ENCODE results near the gene ACOXL.

Gene ACOXL

DNA sequence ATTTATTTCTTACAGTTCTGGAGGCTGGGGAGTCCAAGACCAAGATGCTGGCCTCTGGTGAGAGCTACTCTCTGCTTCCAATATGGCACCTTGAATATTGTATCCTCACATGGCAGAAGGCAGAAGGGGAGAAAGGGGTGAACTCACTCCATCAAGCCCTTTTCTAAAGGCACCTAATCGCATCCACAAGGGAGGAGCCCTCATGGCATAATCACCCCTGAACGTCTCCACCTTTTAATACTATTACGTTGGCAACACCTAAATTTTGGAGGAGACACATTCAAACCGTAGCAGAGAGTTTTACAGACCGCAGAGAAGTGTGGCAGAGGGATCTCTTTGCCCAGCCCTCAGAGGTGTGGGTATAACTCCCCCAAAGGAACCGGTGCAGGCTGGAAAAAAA is 245.8 kb downstream of the ACOXL start:
- no peak overlapping the region for H3K27ac ChIP-seq (ENCODE audit: low read length)
- no peaks in the 10 kb centered on the region for H3K36me3 ChIP-seq (ENCODE audit: control insufficient read depth, low read depth, low read length)
- no peak overlapping the region for H3K4me3 ChIP-seq (ENCODE audit: low read length)
- no peak overlapping the region for H3K9ac ChIP-seq (ENCODE audit: low read length)
- no peaks in the 10 kb centered on the region for H3K9me3 ChIP-seq (ENCODE audit: control insufficient read depth, low read depth, low read length)
- H3K27me3 ChIP-seq (ENCODE audit: control insufficient read depth, insufficient read depth, low read length), result no peaks in the 10 kb centered on the region
- peaks cover 14% of the 10 kb centered on the region for H3K4me1 ChIP-seq (ENCODE audit: control insufficient read depth, low read depth, low read length)

DNA sequence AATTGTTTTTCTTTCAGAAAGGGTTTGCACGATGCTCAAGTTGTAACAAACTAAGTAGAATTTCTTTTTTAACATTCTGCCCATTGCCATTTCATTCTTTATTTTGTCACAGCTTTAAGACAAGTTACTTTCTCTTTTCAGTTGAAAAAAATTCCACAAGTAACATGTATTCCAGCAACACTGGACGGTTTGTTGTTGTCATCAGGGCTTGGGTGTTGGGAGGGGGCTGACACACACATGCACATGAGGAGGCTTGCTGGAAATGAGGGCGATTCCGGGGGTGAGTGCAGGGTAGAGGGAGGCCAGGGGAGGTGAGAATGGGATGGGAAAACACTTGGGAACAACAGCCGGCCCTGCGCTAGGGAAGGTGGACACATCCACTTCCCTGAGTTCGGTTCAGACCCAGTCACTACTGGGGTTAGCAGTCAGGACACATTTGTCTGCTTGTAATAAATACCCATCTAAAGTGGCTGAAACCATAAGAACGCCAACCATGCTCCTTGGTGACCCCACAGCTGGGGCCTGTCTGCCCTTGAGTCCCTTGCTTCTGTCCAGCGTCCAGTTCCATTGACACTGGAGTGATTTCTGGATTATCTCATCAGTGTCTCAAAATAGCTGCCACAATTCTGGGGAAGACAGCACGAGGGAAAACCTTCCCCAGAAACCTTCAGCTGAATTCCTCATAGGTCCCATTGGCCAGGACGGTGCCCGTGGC is 246.5 kb downstream of the ACOXL start:
- Histone ChIP-seq H3K9me3 (ENCODE audit: control insufficient read depth, low read depth, low read length) (no peaks in the 10 kb centered on the region), H3K4me3 (ENCODE audit: low read length) (no peak overlapping the region), H3K27me3 (ENCODE audit: control insufficient read depth, insufficient read depth, low read length) (no peaks in the 10 kb centered on the region), H3K4me1 (ENCODE audit: control insufficient read depth, low read depth, low read length) (peaks cover 14% of the 10 kb centered on the region), H3K36me3 (ENCODE audit: control insufficient read depth, low read depth, low read length) (no peaks in the 10 kb centered on the region), H3K9ac (ENCODE audit: low read length) (no peak overlapping the region), H3K27ac (ENCODE audit: low read length) (no peak overlapping the region)

DNA sequence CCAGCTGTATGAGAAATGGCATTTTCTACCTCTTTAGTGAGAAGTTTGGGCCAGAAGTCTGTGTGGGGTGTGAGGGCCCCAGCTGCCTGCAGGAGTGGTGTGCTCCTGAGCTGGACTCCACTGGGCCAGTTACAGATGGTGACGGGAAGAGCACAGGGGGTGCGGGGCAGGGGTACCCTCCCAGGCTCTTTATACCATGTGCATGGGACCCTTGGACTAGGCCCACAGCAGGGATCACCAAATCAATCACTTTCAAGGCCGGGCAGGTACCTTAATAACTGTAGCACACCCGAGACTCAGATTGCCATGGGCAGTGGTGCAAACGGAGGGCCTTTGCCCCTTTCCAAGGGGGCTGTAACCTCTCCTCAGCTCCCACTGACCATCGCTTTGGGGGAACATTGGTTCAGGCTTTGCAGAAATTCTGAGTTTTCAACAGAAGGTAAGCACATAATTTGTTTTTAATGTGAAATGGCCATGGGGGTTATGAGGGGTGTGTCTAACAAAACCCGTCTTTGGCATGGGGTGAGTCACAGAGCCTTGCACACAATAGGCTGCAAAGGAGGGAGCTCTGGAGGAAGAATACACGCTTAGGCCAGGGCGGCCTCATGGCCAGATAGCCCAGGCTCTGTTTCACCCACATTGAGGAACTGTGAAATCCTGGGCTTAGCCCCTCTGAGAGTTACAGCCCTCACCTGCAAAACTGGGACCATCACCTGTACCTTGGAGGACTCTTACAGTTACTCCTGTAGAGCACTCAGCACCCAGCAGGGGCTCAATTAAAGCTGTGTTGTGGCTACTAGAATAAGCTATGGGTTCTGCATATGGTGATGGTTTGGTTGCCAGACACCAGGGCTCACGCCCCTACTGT is 247.3 kb downstream of the ACOXL start:
- H3K27ac ChIP-seq (ENCODE audit: low read length), result no peak overlapping the region
- H3K27me3 ChIP-seq (ENCODE audit: control insufficient read depth, insufficient read depth, low read length), result no peaks in the 10 kb centered on the region
- peaks cover 14% of the 10 kb centered on the region for H3K4me1 ChIP-seq (ENCODE audit: control insufficient read depth, low read depth, low read length)
- no peaks in the 10 kb centered on the region for H3K36me3 ChIP-seq (ENCODE audit: control insufficient read depth, low read depth, low read length)
- H3K9me3 ChIP-seq (ENCODE audit: control insufficient read depth, low read depth, low read length), result no peaks in the 10 kb centered on the region
- H3K9ac ChIP-seq (ENCODE audit: low read length), result no peak overlapping the region
- H3K4me3 ChIP-seq (ENCODE audit: low read length), result no peak overlapping the region

GRCh38 chr2:110980339-110981062 is 248.1 kb downstream of the ACOXL start:
- Histone ChIP-seq H3K4me1 (ENCODE audit: control insufficient read depth, low read depth, low read length) (peaks cover 14% of the 10 kb centered on the region), H3K36me3 (ENCODE audit: control insufficient read depth, low read depth, low read length) (no peaks in the 10 kb centered on the region), H3K4me3 (ENCODE audit: low read length) (no peak overlapping the region), H3K9me3 (ENCODE audit: control insufficient read depth, low read depth, low read length) (no peaks in the 10 kb centered on the region), H3K9ac (ENCODE audit: low read length) (no peak overlapping the region), H3K27ac (ENCODE audit: low read length) (no peak overlapping the region), H3K27me3 (ENCODE audit: control insufficient read depth, insufficient read depth, low read length) (no peaks in the 10 kb centered on the region)

DNA sequence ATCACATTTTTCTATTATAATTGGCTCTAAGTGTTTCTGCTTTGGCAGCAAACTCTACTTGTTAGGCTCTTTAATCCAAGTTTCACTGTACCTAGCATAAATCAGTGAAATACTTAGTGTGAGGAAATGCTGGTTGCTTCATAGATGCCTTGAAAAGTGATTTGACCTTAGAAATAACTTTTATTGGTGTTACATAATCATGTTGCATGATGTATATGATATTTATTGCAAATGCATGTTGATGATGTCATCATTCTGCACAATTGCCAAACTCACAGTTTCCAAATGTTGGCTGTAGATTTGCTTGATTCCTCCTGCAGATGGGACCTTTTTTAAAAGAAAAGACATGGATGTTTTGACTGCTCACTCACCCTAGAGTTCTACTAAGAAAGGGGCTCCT is 250.8 kb downstream of the ACOXL start:
- no peak overlapping the region for H3K27ac ChIP-seq (ENCODE audit: low read length)

DNA sequence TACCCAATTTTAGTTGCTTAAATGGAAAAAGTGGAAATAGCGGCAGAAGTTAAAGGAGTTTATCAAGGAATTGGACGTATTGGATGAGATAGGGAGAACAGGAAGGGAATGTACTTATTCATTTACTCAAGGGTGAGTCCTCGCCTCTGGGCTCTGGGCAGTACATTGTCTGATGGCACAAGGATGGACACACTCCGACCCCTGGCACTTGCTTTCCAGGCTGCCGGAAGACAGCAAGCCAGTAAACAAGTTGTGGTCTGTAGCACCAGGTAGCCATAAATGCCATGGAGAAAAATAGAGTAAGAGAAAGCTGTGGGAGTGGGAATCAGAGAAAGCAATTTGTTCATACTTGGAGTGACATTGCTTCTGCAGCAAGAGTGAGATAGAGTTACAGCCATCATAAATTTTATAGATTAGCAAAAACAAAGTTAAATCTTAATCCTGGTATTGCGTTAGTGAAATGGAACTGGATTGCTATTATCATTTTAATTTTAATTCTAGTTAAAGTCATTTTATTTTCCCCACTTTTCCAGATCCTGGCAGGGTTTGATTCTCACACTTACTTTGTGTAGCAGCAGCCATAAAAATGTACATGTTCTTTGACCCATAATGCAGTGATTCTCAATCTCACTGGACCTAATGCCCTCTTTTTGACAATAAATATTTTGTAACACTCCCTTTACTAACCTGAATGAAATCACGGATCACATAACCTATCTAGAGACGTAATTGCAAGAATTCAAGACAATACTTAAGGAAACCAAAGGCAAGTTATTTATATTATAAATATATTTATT is 252.5 kb downstream of the ACOXL start:
- H3K27me3 ChIP-seq (ENCODE audit: control insufficient read depth, insufficient read depth, low read length), result no peaks in the 10 kb centered on the region
- no peaks in the 10 kb centered on the region for H3K36me3 ChIP-seq (ENCODE audit: control insufficient read depth, low read depth, low read length)
- H3K27ac ChIP-seq (ENCODE audit: low read length), result no peak overlapping the region
- H3K4me1 ChIP-seq (ENCODE audit: control insufficient read depth, low read depth, low read length), result peaks cover 10% of the 10 kb centered on the region
- H3K9ac ChIP-seq (ENCODE audit: low read length), result no peak overlapping the region
- H3K4me3 ChIP-seq (ENCODE audit: low read length), result no peak overlapping the region
- no peaks in the 10 kb centered on the region for H3K9me3 ChIP-seq (ENCODE audit: control insufficient read depth, low read depth, low read length)

More for the DNA sequence above, 250.8 kb downstream of the ACOXL start:
- Histone ChIP-seq H3K4me3 (ENCODE audit: low read length) (no peak overlapping the region), H3K36me3 (ENCODE audit: control insufficient read depth, low read depth, low read length) (no peaks in the 10 kb centered on the region), H3K4me1 (ENCODE audit: control insufficient read depth, low read depth, low read length) (peaks cover 14% of the 10 kb centered on the region), H3K9ac (ENCODE audit: low read length) (no peak overlapping the region), H3K9me3 (ENCODE audit: control insufficient read depth, low read depth, low read length) (no peaks in the 10 kb centered on the region), H3K27me3 (ENCODE audit: control insufficient read depth, insufficient read depth, low read length) (no peaks in the 10 kb centered on the region)

GRCh38 chr2:110990440-110990839 is 258.1 kb downstream of the ACOXL start:
- no peak overlapping the region for H3K9ac ChIP-seq (ENCODE audit: low read length)
- no peak overlapping the region for H3K27ac ChIP-seq (ENCODE audit: low read length)
- no peaks in the 10 kb centered on the region for H3K27me3 ChIP-seq (ENCODE audit: control insufficient read depth, insufficient read depth, low read length)
- H3K4me3 ChIP-seq (ENCODE audit: low read length), result no peak overlapping the region
- H3K36me3 ChIP-seq (ENCODE audit: control insufficient read depth, low read depth, low read length), result no peaks in the 10 kb centered on the region
- no peaks in the 10 kb centered on the region for H3K9me3 ChIP-seq (ENCODE audit: control insufficient read depth, low read depth, low read length)
- H3K4me1 ChIP-seq (ENCODE audit: control insufficient read depth, low read depth, low read length), result no peaks in the 10 kb centered on the region

- no peak overlapping the region for H3K9ac ChIP-seq (ENCODE audit: low read length)
- no peak overlapping the region for H3K4me3 ChIP-seq (ENCODE audit: low read length)
- H3K4me1 ChIP-seq (ENCODE audit: control insufficient read depth, low read depth, low read length), result no peaks in the 10 kb centered on the region
- no peaks in the 10 kb centered on the region for H3K36me3 ChIP-seq (ENCODE audit: control insufficient read depth, low read depth, low read length)
- no peaks in the 10 kb centered on the region for H3K9me3 ChIP-seq (ENCODE audit: control insufficient read depth, low read depth, low read length)
- H3K27ac ChIP-seq (ENCODE audit: low read length), result no peak overlapping the region
- H3K27me3 ChIP-seq (ENCODE audit: control insufficient read depth, insufficient read depth, low read length), result no peaks in the 10 kb centered on the region
Observed at GRCh38 chr2:110991911-110992310, 259.5 kb downstream of the ACOXL start.

DNA sequence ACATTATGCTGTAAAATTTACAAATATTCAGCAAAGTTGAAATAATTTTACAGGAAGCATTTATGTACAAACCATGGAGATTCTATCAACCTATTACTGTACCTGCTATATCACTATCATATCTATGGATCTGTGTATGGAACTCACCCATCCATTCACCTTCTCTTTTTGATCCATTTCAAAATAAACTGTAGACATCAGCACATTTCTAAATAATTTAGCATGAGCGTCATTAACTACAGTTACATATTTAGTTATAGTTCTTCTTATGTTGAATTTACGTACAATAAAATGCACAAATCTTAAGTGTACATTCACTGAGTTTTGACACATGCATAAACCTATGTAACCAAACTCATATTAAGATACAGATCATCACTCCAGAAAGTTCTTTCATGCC is 260.5 kb downstream of the ACOXL start:
- H3K4me1 ChIP-seq (ENCODE audit: control insufficient read depth, low read depth, low read length), result no peaks in the 10 kb centered on the region
- no peaks in the 10 kb centered on the region for H3K9me3 ChIP-seq (ENCODE audit: control insufficient read depth, low read depth, low read length)

DNA sequence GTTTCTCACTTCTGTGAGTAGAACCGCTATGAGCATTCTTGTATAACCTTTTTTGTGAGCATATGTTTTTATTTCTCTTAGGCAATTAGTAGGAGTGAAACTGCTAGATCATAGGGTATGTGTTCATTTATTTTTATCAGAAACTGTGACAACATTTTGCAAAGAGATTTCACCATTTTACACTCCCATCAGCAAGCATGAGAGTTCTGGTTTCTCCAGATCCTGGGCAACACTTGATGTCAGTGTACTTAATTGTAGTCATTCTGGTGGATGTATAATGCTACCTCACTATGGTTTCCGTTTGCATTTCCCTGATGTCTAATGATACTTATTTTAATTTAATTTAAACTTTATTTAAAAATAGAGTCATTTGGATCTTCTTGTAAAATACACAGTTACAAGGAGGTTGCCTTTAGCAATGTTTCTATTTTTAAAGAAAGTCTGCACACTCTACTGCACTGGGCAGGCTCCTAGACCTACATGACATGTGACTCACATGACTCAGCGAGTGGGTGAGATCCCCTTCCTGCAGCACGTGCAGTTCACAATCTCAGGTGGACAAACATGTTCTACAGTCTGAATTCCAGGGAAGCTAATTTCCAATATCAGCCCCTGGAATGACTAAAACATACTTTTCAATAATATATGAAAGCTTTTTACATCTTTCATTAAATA is 261.3 kb downstream of the ACOXL start:
- Histone ChIP-seq H3K9ac (ENCODE audit: low read length) (no peak overlapping the region), H3K36me3 (ENCODE audit: control insufficient read depth, low read depth, low read length) (no peaks in the 10 kb centered on the region), H3K9me3 (ENCODE audit: control insufficient read depth, low read depth, low read length) (no peaks in the 10 kb centered on the region), H3K27me3 (ENCODE audit: control insufficient read depth, insufficient read depth, low read length) (no peaks in the 10 kb centered on the region), H3K4me3 (ENCODE audit: low read length) (no peak overlapping the region), H3K4me1 (ENCODE audit: control insufficient read depth, low read depth, low read length) (peaks cover 6% of the 10 kb centered on the region), H3K27ac (ENCODE audit: low read length) (no peak overlapping the region)

More for the DNA sequence above, 260.5 kb downstream of the ACOXL start:
- no peak overlapping the region for H3K27ac ChIP-seq (ENCODE audit: low read length)
- H3K27me3 ChIP-seq (ENCODE audit: control insufficient read depth, insufficient read depth, low read length), result no peaks in the 10 kb centered on the region
- H3K36me3 ChIP-seq (ENCODE audit: control insufficient read depth, low read depth, low read length), result no peaks in the 10 kb centered on the region
- no peak overlapping the region for H3K4me3 ChIP-seq (ENCODE audit: low read length)
- no peak overlapping the region for H3K9ac ChIP-seq (ENCODE audit: low read length)
